Islet precursor cell (in vitro differentiated cells): Measurements from ENCODE around the gene MCTS1.
"Not testable (repeated sequence)": the region's sequence is repeated elsewhere in the genome, so short reads cannot be mapped to it uniquely, and the experiment has no call there.

Experiments
- DNase-seq: peaks from one replicate; pipeline ENCODE4 v3.0.0-alpha.2; 2018

MCTS1 gene

GRCh38 chrX:120603707-120604360, at the start of gene MCTS1:
MCTS1 (plus strand) TSS chrX:120604101; CDS start chrX:120604237, 136 bp downstream.
- DNase-seq: peak; percentile 96

GRCh38 chrX:120556251-120556650, 47.6 kb upstream of the MCTS1 start:
- no peak for DNase-seq

GRCh38 chrX:120559804-120560203, 44.1 kb upstream of the MCTS1 start:
- no peak for DNase-seq

- peak; percentile 66 for DNase-seq
These were observed 43.5 kb upstream of the MCTS1 start for GRCh38 chrX:120560405-120560841.

GRCh38 chrX:120560842-120561633, 42.9 kb upstream of the MCTS1 start, which contains the start of gene CUL4B:
CUL4B (minus strand) TSS chrX:120560962; CDS start chrX:120560638, 324 bp downstream.
- peak; percentile 98 for DNase-seq

- DNase-seq: no peak
These were observed 42.0 kb upstream of the MCTS1 start for GRCh38 chrX:120561634-120562568.

GRCh38 chrX:120562569-120562926, 41.4 kb upstream of the MCTS1 start:
- no peak for DNase-seq

- no peak for DNase-seq
These were observed 39.0 kb upstream of the MCTS1 start for GRCh38 chrX:120564925-120565324.

- DNase-seq: no peak
These were observed 37.1 kb upstream of the MCTS1 start for GRCh38 chrX:120566817-120567216.

- no peak for DNase-seq
These were observed 35.9 kb upstream of the MCTS1 start for GRCh38 chrX:120568035-120568434.

GRCh38 chrX:120568609-120569008, 35.3 kb upstream of the MCTS1 start:
- no peak for DNase-seq

- DNase-seq: no peak
These were observed 33.8 kb upstream of the MCTS1 start for GRCh38 chrX:120570011-120570600.

- not testable (repeated sequence) for DNase-seq
These were observed 30.1 kb upstream of the MCTS1 start for GRCh38 chrX:120573806-120574205.

- DNase-seq: no peak
These were observed 28.4 kb upstream of the MCTS1 start for GRCh38 chrX:120575379-120576114.

GRCh38 chrX:120585702-120586101, 18.2 kb upstream of the MCTS1 start:
- DNase-seq: no peak

GRCh38 chrX:120604361-120604782, 471 bp downstream of the MCTS1 start:
- no peak for DNase-seq

GRCh38 chrX:120612086-120612485, 8.2 kb downstream of the MCTS1 start:
- DNase-seq: no peak

GRCh38 chrX:120614816-120615215, 10.9 kb downstream of the MCTS1 start:
- no peak for DNase-seq

- DNase-seq: no peak
These were observed 14.2 kb downstream of the MCTS1 start for GRCh38 chrX:120617996-120618630.

GRCh38 chrX:120625371-120625770, 21.5 kb downstream of the MCTS1 start:
- no peak for DNase-seq
